Right atrium auricular region (tissue), 2 donors: ENCODE measurements around the gene SLC39A9. TPM values are rescaled to one million over a fixed set of nuclear protein-coding genes. Genes with fewer than 3 reads are reported as not detected.
"Not testable (repeated sequence)": the region's sequence is repeated elsewhere in the genome, so short reads cannot be mapped to it uniquely, and the experiment has no call there.

Experiments used
- DNase-seq: peaks from one replicate; pipeline ENCODE4 v3.0.0-alpha.2; 2019; ENCODE audit warnings: low spot score
- H3K27ac ChIP-seq, 2 donors: fragments of 200-600 bp; sonication (generic); 1 replicate in 1 of 2; 2 replicates in 1 of 2; pipeline ENCODE4 v1.5.1; 2016 to 2019
- H3K27me3 ChIP-seq, 2 donors: fragments of 200-600 bp; sonication (generic); one replicate each; pipeline versions ENCODE4 v1.5.1 to v1.6.0; 2017 to 2019
- H3K36me3 ChIP-seq: fragments of 200-600 bp; sonication (generic); one replicate; pipeline ENCODE4 v1.5.1; 2016
- H3K4me1 ChIP-seq, 2 donors: fragments of 200-600 bp; sonication (generic); one replicate each; pipeline versions ENCODE4 v1.5.1 to v1.6.0; 2017 to 2019
- H3K4me3 ChIP-seq, 2 donors: fragments of 200-600 bp; sonication (generic); 1 replicate in 1 of 2; 2 replicates in 1 of 2; pipeline ENCODE4 v1.5.1; 2017 to 2019; ENCODE audit warnings: mild to moderate bottlenecking in 1 of 2, moderate library complexity in 1 of 2
- H3K9me3 ChIP-seq, 2 donors: fragments of 200-600 bp; sonication (generic); one replicate each; pipeline ENCODE4 v1.5.1; 2019
- total RNA-seq, 2 donors: library from RNA; depleted of rRNA; stranded (reverse); fragments of >200 nt; gene quantifications; one replicate each; pipeline ENCODE4 v1.1.0, GENCODE V29; 2016
- TF ChIP-seq, protein P1 (sequence below), 2 donors: fragments of 200-600 bp; sonication (generic); IDR thresholded peaks; one replicate each; pipeline ENCODE4 v1.5.1; 2019; ENCODE audit warnings: antibody characterized with exemption in 2 of 2

SLC39A9 gene
- total RNA-seq, 2 donors from 2014 or later, result 29.3 to 37.5 TPM

DNA sequence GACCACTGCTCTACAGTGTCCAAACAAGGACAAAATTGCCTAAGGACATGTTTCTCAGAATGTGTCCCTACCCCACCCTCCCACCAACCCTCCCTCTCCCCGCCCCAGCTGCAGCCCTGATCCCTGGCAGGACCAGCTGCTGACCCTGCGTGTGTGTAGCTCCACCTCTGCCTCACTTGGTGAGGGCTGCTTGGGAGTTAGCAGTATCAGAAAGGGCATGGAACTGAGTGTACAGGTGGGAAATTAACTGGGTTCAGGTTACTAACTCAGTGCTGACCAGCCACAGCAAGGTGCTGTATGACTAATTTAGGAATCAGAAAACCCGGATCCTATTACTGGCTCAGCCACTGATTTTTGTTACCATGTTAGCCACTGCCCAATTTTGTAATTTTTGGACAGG is 74.8 kb downstream of the SLC39A9 start:
- Histone ChIP-seq H3K36me3 (no peaks in the 10 kb centered on the region), H3K9me3 (no peaks in the 10 kb centered on the region), H3K27me3 (no peaks in the 10 kb centered on the region), H3K4me1 (no peaks in the 10 kb centered on the region), H3K4me3 (no peak overlapping the region), H3K27ac (no peak overlapping the region)
- no peak for DNase-seq
- TF ChIP-seq, protein P1, sequence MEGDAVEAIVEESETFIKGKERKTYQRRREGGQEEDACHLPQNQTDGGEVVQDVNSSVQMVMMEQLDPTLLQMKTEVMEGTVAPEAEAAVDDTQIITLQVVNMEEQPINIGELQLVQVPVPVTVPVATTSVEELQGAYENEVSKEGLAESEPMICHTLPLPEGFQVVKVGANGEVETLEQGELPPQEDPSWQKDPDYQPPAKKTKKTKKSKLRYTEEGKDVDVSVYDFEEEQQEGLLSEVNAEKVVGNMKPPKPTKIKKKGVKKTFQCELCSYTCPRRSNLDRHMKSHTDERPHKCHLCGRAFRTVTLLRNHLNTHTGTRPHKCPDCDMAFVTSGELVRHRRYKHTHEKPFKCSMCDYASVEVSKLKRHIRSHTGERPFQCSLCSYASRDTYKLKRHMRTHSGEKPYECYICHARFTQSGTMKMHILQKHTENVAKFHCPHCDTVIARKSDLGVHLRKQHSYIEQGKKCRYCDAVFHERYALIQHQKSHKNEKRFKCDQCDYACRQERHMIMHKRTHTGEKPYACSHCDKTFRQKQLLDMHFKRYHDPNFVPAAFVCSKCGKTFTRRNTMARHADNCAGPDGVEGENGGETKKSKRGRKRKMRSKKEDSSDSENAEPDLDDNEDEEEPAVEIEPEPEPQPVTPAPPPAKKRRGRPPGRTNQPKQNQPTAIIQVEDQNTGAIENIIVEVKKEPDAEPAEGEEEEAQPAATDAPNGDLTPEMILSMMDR (IDR thresholded peaks at IDR 0.05), result no peak

DNA sequence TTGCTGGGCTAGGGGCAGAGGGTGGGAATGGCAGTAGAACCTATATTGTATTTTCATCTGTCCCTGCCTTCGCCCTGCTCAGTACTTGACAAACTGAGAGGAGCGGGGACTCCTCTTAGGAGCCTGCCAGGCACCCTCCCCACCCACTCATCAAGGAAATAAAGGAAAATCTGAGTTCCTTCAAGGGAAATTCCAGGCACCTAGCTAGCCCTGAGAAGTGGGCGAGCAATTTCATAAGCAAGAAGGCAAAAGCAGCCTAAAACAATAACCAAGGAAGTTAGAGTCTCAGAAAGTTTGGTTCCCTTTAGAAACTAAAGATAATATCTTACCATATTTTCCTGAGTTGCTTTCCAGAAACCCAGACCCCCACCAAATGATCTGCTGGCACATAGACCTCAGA is 75.5 kb downstream of the SLC39A9 start:
- TF ChIP-seq, protein P1 (IDR thresholded peaks at IDR 0.05), result no peak
- no peaks in the 10 kb centered on the region for H3K36me3 ChIP-seq

DNA sequence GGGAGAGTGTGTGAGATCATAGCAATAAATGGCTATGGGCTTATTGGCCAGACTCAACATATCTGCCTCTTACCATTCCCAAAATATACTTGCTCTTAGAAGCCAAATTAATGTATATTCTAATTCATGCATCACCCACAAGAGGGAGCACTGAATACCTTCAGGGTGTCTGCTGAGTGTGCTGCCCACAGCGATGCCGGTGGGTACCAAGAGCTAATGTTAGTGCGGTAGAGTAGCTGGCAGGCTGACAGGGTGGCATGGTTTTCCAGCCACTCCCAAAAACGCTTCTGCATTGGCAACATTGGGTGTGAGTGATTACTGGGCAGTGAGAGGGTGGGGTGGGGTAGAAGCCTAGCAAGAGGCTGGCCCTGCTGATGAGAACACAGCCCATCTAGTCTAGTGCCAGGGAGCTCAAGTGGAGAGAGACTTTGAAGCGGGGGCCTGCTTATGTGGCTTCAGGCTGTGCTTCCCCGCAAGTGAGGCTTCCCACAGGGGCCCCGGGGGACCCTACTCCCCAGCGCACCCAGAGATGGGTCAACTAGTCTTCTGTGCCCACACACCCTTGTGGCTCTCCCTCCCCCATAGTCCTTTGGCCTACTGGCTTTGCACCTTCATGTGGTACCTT is 76.8 kb downstream of the SLC39A9 start:
- H3K9me3 ChIP-seq, result no peaks in the 10 kb centered on the region

More for the DNA sequence above, 75.5 kb downstream of the SLC39A9 start:
- Histone ChIP-seq H3K27me3 (no peaks in the 10 kb centered on the region), H3K27ac (no peak overlapping the region), H3K4me3 (no peak overlapping the region), H3K9me3 (no peaks in the 10 kb centered on the region), H3K4me1 (no peaks in the 10 kb centered on the region)
- no peak for DNase-seq

DNA sequence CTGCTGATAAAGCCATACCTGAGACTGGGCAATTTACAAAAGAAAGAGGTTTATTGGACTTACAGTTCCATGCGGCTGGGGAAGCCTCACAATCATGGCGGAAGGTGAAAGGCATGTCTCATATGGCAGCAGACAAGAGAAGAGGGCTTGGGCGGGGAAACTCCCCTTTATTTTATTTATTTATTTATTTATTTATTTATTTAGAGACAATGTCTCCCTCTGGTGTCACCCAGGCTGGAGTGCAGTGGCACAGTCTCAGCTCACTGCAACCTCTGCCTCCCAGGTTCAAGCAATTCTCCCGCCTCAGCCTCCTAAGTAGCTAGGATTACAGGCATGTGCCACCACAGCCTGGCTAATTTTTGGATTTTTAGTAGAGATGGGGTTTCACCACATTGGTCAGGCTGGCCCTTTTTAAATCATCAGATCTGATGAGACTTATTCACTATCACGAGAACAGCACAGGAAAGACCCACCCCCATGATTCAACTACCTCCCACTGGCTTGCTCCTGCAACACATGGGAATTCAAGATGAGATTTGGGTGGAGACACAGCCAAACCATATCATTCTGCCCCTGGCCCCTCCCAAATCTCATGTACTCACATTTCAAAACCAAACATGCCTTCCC is 78.4 kb downstream of the SLC39A9 start:
- TF ChIP-seq, protein P1 (IDR thresholded peaks at IDR 0.05), result peak in 1 of 2 donors; percentile 12
- DNase-seq, H3K27me3 ChIP-seq, H3K36me3 ChIP-seq, H3K27ac ChIP-seq, H3K4me1 ChIP-seq, H3K9me3 ChIP-seq, H3K4me3 ChIP-seq: not testable (repeated sequence)

More for the DNA sequence above, 76.8 kb downstream of the SLC39A9 start:
- Histone ChIP-seq H3K27ac (no peak overlapping the region), H3K4me1 (no peaks in the 10 kb centered on the region), H3K27me3 (no peaks in the 10 kb centered on the region), H3K4me3 (no peak overlapping the region), H3K36me3 (no peaks in the 10 kb centered on the region)
- TF ChIP-seq, protein P1 (IDR thresholded peaks at IDR 0.05), result peak in 1 of 2 donors; percentile 44
- no peak for DNase-seq

DNA sequence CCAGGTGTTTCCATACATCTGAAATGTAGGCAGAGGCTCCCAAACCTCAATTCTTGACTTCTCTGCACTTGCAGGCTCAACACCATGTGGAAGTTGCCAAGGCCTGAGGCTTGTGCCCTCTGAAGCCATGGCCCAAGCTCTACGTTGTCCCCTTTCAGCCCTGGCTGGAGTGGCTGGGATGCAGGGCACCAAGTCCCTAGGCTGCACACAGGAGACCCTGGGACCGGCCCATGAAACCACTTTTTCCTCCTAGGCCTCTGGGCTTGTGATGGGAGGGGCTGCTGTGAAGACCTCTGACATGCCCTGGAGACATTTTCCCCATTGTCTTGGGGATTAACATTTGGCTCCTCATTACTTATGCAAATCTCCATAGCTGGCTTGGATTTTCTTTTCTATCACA is 79.6 kb downstream of the SLC39A9 start:
- H3K27me3 ChIP-seq, DNase-seq, H3K36me3 ChIP-seq, H3K9me3 ChIP-seq, H3K4me3 ChIP-seq, H3K27ac ChIP-seq, H3K4me1 ChIP-seq: not testable (repeated sequence)

DNA sequence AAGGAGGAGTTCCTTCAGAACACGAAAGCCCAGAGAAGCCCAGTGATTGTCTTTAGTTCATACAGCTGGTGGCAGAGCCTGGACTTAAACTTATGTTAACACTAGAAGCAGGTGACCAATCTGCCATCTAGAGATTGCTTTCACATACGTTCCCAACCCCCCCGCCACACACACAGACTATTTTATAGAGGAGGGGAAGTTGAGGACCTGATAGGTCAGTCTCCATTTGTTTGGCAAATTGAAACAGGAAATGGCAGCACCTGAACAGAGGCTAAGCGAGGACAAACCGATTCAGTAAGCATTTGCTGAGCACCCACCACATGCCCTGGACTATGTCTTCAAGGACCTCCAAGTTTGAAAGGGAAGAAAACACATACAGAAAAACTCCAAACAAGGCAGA is 81.2 kb downstream of the SLC39A9 start:
- Histone ChIP-seq H3K27me3 (peaks cover 0 to 1% of the 10 kb centered on the region in 2 donors), H3K9me3 (no peaks in the 10 kb centered on the region), H3K4me1 (peaks cover 0 to 13% of the 10 kb centered on the region in 2 donors), H3K27ac (no peak overlapping the region), H3K4me3 (no peak overlapping the region), H3K36me3 (no peaks in the 10 kb centered on the region)
- TF ChIP-seq, protein P1 (IDR thresholded peaks at IDR 0.05), result no peak
- DNase-seq, result no peak
